ENCODE measurements around the gene NAA10. TPM values are rescaled to one million over a fixed set of nuclear protein-coding genes. Genes with fewer than 3 reads are reported as not detected.

NAA10 gene
- total RNA-seq, 2 donors from 2014 or later = 30.3 to 74.7 TPM

GRCh38 chrX:153931151-153931550, 3.7 kb downstream of the NAA10 start:
- WGBS, 2 donors = 76 to 88% methylated on average over 4 to 5 of the region's 8 CpGs
- Histone ChIP-seq H3K36me3 (replicated peaks in 1 of 2; ENCODE audit: insufficient read depth in 1 of 2, low read depth in 2 of 2) (no peaks in the 10 kb centered on the region), H3K4me1 (peaks cover 30% of the 10 kb centered on the region), H3K4me3 (no peak overlapping the region), H3K27me3 (no peaks in the 10 kb centered on the region), H3K9me3 (no peaks in the 10 kb centered on the region), H3K27ac (no peak overlapping the region)
- DNase-seq (no peak), ATAC-seq (no peak)
- TF ChIP-seq POLR2A (IDR thresholded peaks at IDR 0.05) = no peak
- no peak for TF ChIP-seq CTCF (IDR thresholded peaks at IDR 0.05)
- intact Hi-C loops (cut with DNase I) = no loop called here

- Histone ChIP-seq H3K4me3 (no peak overlapping the region), H3K9me3 (no peaks in the 10 kb centered on the region), H3K27ac (no peak overlapping the region), H3K36me3 (replicated peaks in 1 of 2; ENCODE audit: insufficient read depth in 1 of 2, low read depth in 2 of 2) (no peaks in the 10 kb centered on the region), H3K27me3 (no peaks in the 10 kb centered on the region), H3K4me1 (peaks cover 30% of the 10 kb centered on the region)
- WGBS, 2 donors = 86 to 88% methylated on average over 6 to 13 of the region's 31 CpGs
- intact Hi-C loops (cut with DNase I) = no loop called here
- ATAC-seq = no peak
- no peak for DNase-seq
- no peak for TF ChIP-seq CTCF (IDR thresholded peaks at IDR 0.05)
Observed at GRCh38 chrX:153930011-153930910, 4.6 kb downstream of the NAA10 start.

GRCh38 chrX:153929576-153929975, 5.3 kb downstream of the NAA10 start:
- no peak for DNase-seq
- WGBS, 2 donors = 66 to 74% methylated on average over 3 to 7 of the region's 10 CpGs
- no peak for ATAC-seq
- H3K4me3 ChIP-seq = no peak overlapping the region
- peaks cover 30% of the 10 kb centered on the region for H3K4me1 ChIP-seq
- no peaks in the 10 kb centered on the region for H3K36me3 ChIP-seq (replicated peaks in 1 of 2; ENCODE audit: insufficient read depth in 1 of 2, low read depth in 2 of 2)
- intact Hi-C loops (cut with DNase I) = no loop called here
- peak overlapping the region in 1 of 4 donors; percentile 95 for H3K27ac ChIP-seq
- no peaks in the 10 kb centered on the region for H3K27me3 ChIP-seq
- H3K9me3 ChIP-seq = no peaks in the 10 kb centered on the region
- TF ChIP-seq CTCF (IDR thresholded peaks at IDR 0.05) (no peak), POLR2A (IDR thresholded peaks at IDR 0.05) (no peak)

- Histone ChIP-seq H3K9me3 (no peaks in the 10 kb centered on the region), H3K4me3 (no peak overlapping the region), H3K27ac (peak overlapping the region in 3 of 4 donors; percentile 17 to 96 (median 95)), H3K4me1 (peaks cover 26% of the 10 kb centered on the region), H3K36me3 (replicated peaks in 1 of 2; ENCODE audit: insufficient read depth in 1 of 2, low read depth in 2 of 2) (no peaks in the 10 kb centered on the region), H3K27me3 (no peaks in the 10 kb centered on the region)
- intact Hi-C loops (cut with DNase I) = no loop called here
- no peak for DNase-seq
- 0 to 12% methylated on average over 3 to 9 of the region's 9 CpGs for WGBS, 2 donors
- no peak for ATAC-seq
- no peak for TF ChIP-seq POLR2A (IDR thresholded peaks at IDR 0.05)
- TF ChIP-seq CTCF (IDR thresholded peaks at IDR 0.05) = no peak
Observed at GRCh38 chrX:153928846-153929245, 6.0 kb downstream of the NAA10 start.

All from body of pancreas (tissue), 4 donors.